MCF 10A (cell line): ENCODE data around the gene OGDHL. TPM values are rescaled to one million over a fixed set of nuclear protein-coding genes. Genes with fewer than 3 reads are reported as not detected.
A peak's percentile ranks its signal among the peaks of the same experiment; 100 is the strongest.

Source experiments
- BruUV-seq: library from RNA; stranded (reverse); fragments of 400-500 nt; replicated peaks from 2 replicates; lab custom pipeline; 2021; lab: Mats Ljungman, UMichigan
- CTCF ChIA-PET: fragments of 300-600 bp; sonication (Branson Sonifier 250); formaldehyde crosslinking; extraction: SDS; loops from one replicate; lab custom pipeline; 2021; ENCODE audit warnings: antibody characterized with exemption, inconsistent platforms; lab: Yijun Ruan, JAX
- POLR2A ChIA-PET: fragments of 300-600, 350-650 bp; sonication (Branson Sonifier 250); formaldehyde crosslinking; extraction: SDS; loops from one replicate; lab custom pipeline; 2020; ENCODE audit warnings: antibody characterized with exemption, inconsistent platforms; lab: Yijun Ruan, JAX
- DNase-seq: peaks from one replicate; pipeline ENCODE4 v3.0.0-alpha.2; 2018; ENCODE audit not compliant: unreplicated experiment
- H3K27ac Mint-ChIP-seq: one replicate; pipeline ENCODE4 v1.8.0; 2022; ENCODE audit warnings: mild to moderate bottlenecking, low read depth, mixed read lengths; ENCODE audit not compliant: unreplicated experiment
- H3K27me3 Mint-ChIP-seq: one replicate; pipeline ENCODE4 v1.8.0; 2022; ENCODE audit warnings: mixed read lengths; ENCODE audit not compliant: insufficient read depth, unreplicated experiment
- H3K36me3 Mint-ChIP-seq: one replicate; pipeline ENCODE4 v1.8.0; 2022; ENCODE audit warnings: mild to moderate bottlenecking, moderate library complexity, mixed read lengths; ENCODE audit not compliant: insufficient read depth, unreplicated experiment
- H3K4me1 Mint-ChIP-seq: one replicate; pipeline ENCODE4 v1.8.0; 2022; ENCODE audit warnings: mixed read lengths; ENCODE audit not compliant: insufficient read depth, unreplicated experiment
- H3K4me3 Mint-ChIP-seq: one replicate; pipeline ENCODE4 v1.8.0; 2022; ENCODE audit warnings: mild to moderate bottlenecking, moderate library complexity, mixed read lengths; ENCODE audit not compliant: unreplicated experiment
- H3K9me3 Mint-ChIP-seq: one replicate; pipeline ENCODE4 v1.8.0; 2022; ENCODE audit warnings: mixed read lengths; ENCODE audit not compliant: unreplicated experiment
- intact Hi-C: fragments of 100-400 bp; cut with micrococcal nuclease; formaldehyde crosslinking; loops from 2 replicates; pipeline ENCODE4 v1.14.1; 2022
- total RNA-seq: library from RNA; stranded (reverse); gene quantifications from 2 replicates; pipeline ENCODE4 v1.2.3, GENCODE V29; 2022
- TF ChIP-seq, protein P1 (sequence below): fragments of 200-600 bp; IDR thresholded peaks from one replicate; pipeline ENCODE4 v1.8.0; 2022; ENCODE audit warnings: antibody characterized with exemption, mild to moderate bottlenecking; ENCODE audit not compliant: unreplicated experiment

Gene OGDHL
- total RNA-seq, 1 experiment from 2014 or later: 0.28 TPM

DNA sequence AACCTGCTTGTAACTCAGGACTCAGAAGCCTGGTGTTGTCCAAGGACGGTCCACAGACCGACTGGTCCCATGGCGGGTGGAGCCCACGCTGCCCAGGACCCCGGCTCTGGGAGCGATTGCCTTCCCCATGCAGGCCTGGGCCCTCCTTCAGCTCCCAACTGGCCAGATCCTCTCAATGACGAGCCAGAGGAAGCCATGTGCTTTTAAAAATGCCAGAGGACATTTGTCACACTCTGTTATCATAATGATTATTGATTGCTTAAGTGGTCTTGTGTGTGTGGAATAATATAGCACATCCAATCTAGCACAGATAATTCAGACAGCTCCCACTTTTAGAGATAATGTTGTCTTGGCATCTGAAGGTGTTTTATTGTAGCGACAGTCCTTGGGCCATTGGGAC lies 22.6 kb upstream of the OGDHL start:
- ChIA-PET POLR2A (no interaction called here), CTCF (no interaction called here)
- Mint-ChIP-seq H3K9me3 (no peaks in the 10 kb centered on the region), H3K4me1 (no peaks in the 10 kb centered on the region), H3K27ac (no peak overlapping the region), H3K4me3 (no peak overlapping the region), H3K36me3 (no peaks in the 10 kb centered on the region), H3K27me3 (peaks cover 41% of the 10 kb centered on the region)
- BruUV-seq: no TSS peak
- TF ChIP-seq, protein P1, sequence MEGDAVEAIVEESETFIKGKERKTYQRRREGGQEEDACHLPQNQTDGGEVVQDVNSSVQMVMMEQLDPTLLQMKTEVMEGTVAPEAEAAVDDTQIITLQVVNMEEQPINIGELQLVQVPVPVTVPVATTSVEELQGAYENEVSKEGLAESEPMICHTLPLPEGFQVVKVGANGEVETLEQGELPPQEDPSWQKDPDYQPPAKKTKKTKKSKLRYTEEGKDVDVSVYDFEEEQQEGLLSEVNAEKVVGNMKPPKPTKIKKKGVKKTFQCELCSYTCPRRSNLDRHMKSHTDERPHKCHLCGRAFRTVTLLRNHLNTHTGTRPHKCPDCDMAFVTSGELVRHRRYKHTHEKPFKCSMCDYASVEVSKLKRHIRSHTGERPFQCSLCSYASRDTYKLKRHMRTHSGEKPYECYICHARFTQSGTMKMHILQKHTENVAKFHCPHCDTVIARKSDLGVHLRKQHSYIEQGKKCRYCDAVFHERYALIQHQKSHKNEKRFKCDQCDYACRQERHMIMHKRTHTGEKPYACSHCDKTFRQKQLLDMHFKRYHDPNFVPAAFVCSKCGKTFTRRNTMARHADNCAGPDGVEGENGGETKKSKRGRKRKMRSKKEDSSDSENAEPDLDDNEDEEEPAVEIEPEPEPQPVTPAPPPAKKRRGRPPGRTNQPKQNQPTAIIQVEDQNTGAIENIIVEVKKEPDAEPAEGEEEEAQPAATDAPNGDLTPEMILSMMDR: no peak
- intact Hi-C loops: no loop called here
- DNase-seq: no peak

DNA sequence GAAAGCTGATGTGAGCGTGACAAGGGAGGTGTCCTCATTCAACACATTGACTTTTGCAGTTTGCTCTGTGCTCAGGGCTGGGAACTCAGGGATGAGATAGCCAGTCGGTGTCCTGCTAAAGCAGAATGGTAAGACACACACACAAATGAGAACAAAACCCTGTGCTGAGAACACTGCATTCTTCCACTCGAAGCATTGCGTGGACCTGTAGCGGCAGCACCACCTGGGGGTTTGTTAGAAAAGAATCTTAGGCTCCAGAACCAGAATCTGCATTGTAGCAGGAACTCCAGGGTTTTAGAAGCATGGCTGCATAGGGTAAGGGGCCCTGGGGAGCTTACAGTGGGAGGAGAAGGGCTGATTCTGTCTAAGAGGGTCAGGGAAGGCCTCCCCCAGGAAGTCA lies 21.5 kb upstream of the OGDHL start:
- Mint-ChIP-seq H3K36me3 (no peaks in the 10 kb centered on the region), H3K9me3 (no peaks in the 10 kb centered on the region), H3K4me3 (no peak overlapping the region), H3K27me3 (peaks cover 43% of the 10 kb centered on the region), H3K4me1 (no peaks in the 10 kb centered on the region), H3K27ac (no peak overlapping the region)
- no peak for DNase-seq
- ChIA-PET POLR2A (no interaction called here), CTCF (no interaction called here)
- TF ChIP-seq, protein P1: no peak
- intact Hi-C loops: no loop called here
- BruUV-seq: no TSS peak

DNA sequence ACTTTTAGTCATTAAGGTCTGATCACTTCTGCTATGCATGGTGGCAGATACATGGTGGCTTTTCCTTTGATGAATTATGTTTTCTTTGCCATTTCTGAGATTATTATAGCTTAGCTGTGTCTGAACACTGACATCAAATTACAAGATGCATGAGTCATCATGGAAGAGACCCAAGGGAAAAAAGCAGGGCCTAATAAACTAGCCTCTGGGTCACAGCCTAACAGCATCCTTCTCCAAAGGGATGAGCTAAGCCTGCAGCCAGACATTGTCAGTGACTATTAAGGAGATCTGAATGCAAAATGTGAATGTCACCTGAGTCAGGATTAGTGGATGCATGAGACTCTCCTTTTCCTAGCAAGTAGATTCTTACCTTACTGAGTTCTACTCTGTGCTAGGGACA lies 19.1 kb upstream of the OGDHL start:
- TF ChIP-seq, protein P1: no peak
- POLR2A ChIA-PET: interaction anchor here (0.6 kb wide), 1 partner anchor 577 kb away, joined by 3 read pairs; no protein-coding TSS in a partner anchor
- no TSS peak for BruUV-seq
- no peak overlapping the region for H3K27ac Mint-ChIP-seq
- DNase-seq: peak; percentile 12
- H3K4me3 Mint-ChIP-seq: no peak overlapping the region
- H3K27me3 Mint-ChIP-seq: peaks cover 43% of the 10 kb centered on the region
- no peaks in the 10 kb centered on the region for H3K36me3 Mint-ChIP-seq
- H3K9me3 Mint-ChIP-seq: no peaks in the 10 kb centered on the region
- H3K4me1 Mint-ChIP-seq: no peaks in the 10 kb centered on the region
- CTCF ChIA-PET: interaction anchor here (0.7 to 0.8 kb wide), 2 partner anchors 190 to 1123 kb away, joined by 3 read pairs; no protein-coding TSS in a partner anchor
- intact Hi-C loops: no loop called here

DNA sequence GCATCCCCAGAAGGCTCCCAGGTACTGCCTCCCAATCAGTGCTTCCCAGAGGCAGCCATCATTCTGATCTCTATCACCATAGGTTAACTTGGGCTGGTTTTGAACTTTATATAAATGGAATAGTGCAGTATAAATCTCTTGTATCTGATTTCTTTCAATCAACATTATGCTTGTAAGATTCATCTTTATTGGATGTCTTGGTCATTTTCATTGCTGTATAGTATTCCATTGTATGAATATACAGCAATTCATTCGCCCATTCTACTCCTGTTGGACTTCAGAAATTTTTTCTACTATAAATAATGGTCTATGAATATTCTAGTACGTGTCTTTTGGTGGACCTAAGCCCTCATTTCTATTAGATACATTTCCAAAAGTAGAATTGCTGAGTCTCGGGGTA lies 16.1 kb upstream of the OGDHL start:
- TF ChIP-seq, protein P1: no peak
- H3K27me3 Mint-ChIP-seq: peaks cover 25% of the 10 kb centered on the region
- no peak overlapping the region for H3K27ac Mint-ChIP-seq
- H3K9me3 Mint-ChIP-seq: no peaks in the 10 kb centered on the region
- no peaks in the 10 kb centered on the region for H3K36me3 Mint-ChIP-seq
- CTCF ChIA-PET: interaction anchor here (1.0 to 1.5 kb wide), 2 partner anchors 11 to 185 kb away, joined by 3 read pairs; no protein-coding TSS in a partner anchor
- no peak for DNase-seq
- no peaks in the 10 kb centered on the region for H3K4me1 Mint-ChIP-seq
- H3K4me3 Mint-ChIP-seq: no peak overlapping the region
- POLR2A ChIA-PET: no interaction called here
- intact Hi-C loops: no loop called here
- BruUV-seq: no TSS peak
